ENCODE results near the gene KLHL10.
A peak's percentile ranks its signal among the peaks of the same experiment; 100 is the strongest.
"Not testable (repeated sequence)": the region's sequence is repeated elsewhere in the genome, so short reads cannot be mapped to it uniquely, and the experiment has no call there.

Gene KLHL10

GRCh38 chr17:41813699-41814124 lies 23.9 kb upstream of the KLHL10 start:
- no peak for DNase-seq

GRCh38 chr17:41814195-41814594 lies 23.4 kb upstream of the KLHL10 start:
- no peak for DNase-seq

- DNase-seq = no peak
Observed at GRCh38 chr17:41816637-41817320, 20.8 kb upstream of the KLHL10 start.

GRCh38 chr17:41818024-41818423 lies 19.6 kb upstream of the KLHL10 start:
- DNase-seq = no peak

GRCh38 chr17:41821776-41822175 lies 15.8 kb upstream of the KLHL10 start:
- no peak for DNase-seq

- no peak for DNase-seq
Observed at GRCh38 chr17:41822216-41823140, 15.1 kb upstream of the KLHL10 start.

GRCh38 chr17:41823141-41823524 lies 14.5 kb upstream of the KLHL10 start:
- DNase-seq = no peak

GRCh38 chr17:41823580-41823979 lies 14.0 kb upstream of the KLHL10 start:
- no peak for DNase-seq

GRCh38 chr17:41824086-41824485 lies 13.5 kb upstream of the KLHL10 start:
- DNase-seq = no peak

- DNase-seq = no peak
Observed at GRCh38 chr17:41825175-41825845, 12.3 kb upstream of the KLHL10 start.

GRCh38 chr17:41829961-41830360 lies 7.7 kb upstream of the KLHL10 start:
- not testable (repeated sequence) for DNase-seq

- no peak for DNase-seq
Observed at GRCh38 chr17:41835214-41835799, 2.3 kb upstream of the KLHL10 start.

- peak; percentile 55 for DNase-seq
Observed at GRCh38 chr17:41835800-41836549, 1.6 kb upstream of the KLHL10 start, which contains the start of gene NT5C3B. NT5C3B (minus strand) TSS chr17:41836232; CDS start chr17:41836193, 39 bp downstream.

GRCh38 chr17:41836550-41837196 lies 952 bp upstream of the KLHL10 start:
- no peak for DNase-seq

- not testable (repeated sequence) for DNase-seq
Observed at GRCh38 chr17:41839448-41839847, 1.8 kb downstream of the KLHL10 start.

GRCh38 chr17:41840781-41841180 lies 3.2 kb downstream of the KLHL10 start:
- not testable (repeated sequence) for DNase-seq

- DNase-seq = no peak
Observed at GRCh38 chr17:41844971-41845370, 7.3 kb downstream of the KLHL10 start.

- no peak for DNase-seq
Observed at GRCh38 chr17:41848788-41849187, 11.2 kb downstream of the KLHL10 start.

GRCh38 chr17:41849251-41849990 lies 11.8 kb downstream of the KLHL10 start:
- DNase-seq = no peak

GRCh38 chr17:41851382-41851781 lies 13.8 kb downstream of the KLHL10 start:
- DNase-seq = not testable (repeated sequence)

Measured in CD4-positive, alpha-beta T cell treated with Interleukin-15 for 1 hour (primary cell).